HUDEP-2 (cell line): Measurements from ENCODE around the gene PPP3R1.

Experiments
- DNase-seq, 76 experiments: peaks; one replicate each; lab custom pipeline; 2025; ENCODE audit not compliant: unreplicated experiment in 76 of 76; lab: John Stamatoyannopoulos, UW

PPP3R1 gene

DNA sequence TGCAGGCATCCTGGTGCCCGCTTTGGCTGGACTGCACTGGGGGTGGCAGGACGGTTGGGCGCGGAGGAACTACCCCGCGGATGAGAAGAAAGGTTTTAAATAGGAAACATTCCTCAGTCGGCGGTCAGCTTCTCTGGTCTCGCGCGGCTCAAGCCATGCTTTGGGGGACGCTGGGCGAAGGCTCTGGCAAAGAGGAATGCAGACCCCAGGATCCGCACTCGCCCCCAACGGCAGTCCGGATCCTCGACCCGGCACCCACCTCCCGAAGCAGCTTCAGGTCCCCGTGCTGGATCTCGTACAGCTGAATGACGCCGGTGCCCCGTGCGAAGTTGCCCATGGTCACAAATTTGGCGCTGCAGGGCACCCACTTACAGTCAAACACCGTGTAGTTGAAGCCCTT is 95.3 kb downstream of the PPP3R1 start:
- peak in 3 of 76 experiments; percentile 38 to 47 (median 42) for DNase-seq

DNA sequence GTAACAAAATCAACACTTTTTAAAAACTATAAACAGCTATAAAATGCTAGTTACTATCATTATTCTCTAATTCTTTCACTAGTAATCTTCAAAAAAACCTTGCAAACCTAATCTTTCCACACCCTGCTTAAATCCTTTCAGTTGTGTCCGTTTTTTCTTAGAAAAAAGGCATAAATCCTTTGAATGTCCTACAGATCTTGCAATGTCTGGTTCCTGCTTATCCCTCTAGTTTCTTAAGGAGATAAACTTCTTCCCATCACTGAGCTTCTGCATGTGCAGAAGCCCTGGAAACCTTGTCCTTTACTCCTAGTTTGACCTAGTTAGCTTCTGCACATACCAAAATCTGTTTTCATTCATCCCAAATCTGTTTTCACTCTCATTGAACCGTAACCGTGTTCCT is 95.9 kb downstream of the PPP3R1 start:
- DNase-seq, result no peak

DNA sequence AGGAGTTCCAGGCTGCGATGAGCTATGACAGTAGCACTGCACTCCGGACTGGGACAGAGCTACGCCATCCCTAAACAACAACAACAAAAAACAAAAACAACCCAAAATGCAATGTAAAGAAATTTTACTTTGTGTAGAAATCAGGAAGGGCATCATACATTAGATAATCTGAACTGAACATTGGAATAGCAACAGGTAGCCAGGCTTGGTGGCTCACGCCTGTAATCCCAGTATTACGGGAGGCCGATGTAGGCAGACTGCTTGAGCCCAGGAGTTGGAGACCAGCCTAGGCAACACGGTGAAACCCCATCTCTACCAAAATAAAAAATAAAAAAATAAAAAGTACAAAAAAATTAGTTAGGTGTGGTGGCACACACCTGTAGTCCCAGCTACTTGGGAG is 96.7 kb downstream of the PPP3R1 start:
- DNase-seq, result no peak

DNA sequence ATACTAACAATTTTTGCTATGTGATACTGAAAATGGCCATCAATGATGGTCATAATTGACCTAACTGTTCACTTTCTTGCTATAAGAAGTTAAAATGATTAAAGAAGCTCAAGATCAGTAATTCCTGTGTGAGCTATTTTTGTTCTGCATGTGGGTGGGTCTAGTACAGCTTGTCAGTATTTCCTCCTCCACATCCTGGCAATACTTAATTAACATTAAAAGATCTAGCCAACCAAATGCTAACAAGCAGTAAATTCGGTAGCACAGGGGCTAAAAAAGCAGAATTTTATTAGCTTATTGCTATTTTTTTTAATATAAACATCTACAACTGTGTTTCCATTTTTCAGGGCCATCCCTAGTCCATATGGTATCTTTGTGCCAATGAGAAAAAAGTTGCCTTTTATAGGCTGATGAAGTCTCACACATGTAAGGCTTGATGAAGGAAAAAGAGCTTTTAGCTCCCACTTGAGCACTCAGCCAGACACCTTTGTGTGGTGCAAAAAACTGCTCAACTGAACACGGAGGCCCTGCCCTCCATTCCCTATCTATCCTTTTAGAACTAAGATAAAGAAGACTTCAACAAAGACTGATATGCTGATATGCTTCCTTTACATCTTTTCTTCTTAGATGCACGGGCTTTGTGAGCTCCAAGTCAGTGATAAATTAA is 99.5 kb downstream of the PPP3R1 start:
- DNase-seq, result peak in 4 of 76 experiments; percentile 3 to 24 (median 18)

DNA sequence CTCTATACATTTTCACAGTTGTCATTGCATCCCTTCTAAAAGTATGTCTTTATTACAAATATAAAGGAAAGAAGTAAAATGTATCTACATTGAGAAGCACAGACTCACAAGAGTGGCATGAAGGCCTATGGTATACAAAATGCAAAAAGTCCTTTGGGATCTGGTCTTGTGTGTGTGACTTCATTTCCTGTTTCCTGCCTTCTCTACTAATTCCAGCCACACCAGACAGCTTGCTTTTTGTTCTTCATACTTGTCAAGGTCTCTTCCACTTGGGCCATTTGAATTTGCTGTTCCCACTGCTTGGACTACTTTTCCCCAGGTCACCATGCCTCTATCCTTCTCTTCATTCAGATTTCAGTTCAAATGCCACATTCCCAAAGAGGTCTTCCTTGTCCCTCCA is 101.3 kb downstream of the PPP3R1 start:
- no peak for DNase-seq

DNA sequence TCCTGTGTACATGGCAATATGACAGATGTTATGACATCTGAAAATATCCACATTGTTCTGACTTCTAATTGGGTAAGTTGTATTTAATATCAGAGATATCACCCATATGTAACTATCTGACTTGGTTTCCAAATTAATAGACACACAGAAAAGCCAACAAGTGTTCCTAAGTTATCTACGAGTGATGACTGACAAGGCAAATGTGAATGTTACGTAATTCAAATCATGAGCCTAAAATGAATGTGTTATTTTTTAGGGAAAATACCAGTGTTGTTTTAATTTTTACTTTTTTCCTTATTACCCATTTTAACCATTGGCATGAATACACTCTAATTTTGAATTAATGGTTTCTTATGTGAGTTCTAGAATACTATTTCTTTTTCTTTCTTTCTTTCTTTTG is 110.5 kb downstream of the PPP3R1 start:
- no peak for DNase-seq

DNA sequence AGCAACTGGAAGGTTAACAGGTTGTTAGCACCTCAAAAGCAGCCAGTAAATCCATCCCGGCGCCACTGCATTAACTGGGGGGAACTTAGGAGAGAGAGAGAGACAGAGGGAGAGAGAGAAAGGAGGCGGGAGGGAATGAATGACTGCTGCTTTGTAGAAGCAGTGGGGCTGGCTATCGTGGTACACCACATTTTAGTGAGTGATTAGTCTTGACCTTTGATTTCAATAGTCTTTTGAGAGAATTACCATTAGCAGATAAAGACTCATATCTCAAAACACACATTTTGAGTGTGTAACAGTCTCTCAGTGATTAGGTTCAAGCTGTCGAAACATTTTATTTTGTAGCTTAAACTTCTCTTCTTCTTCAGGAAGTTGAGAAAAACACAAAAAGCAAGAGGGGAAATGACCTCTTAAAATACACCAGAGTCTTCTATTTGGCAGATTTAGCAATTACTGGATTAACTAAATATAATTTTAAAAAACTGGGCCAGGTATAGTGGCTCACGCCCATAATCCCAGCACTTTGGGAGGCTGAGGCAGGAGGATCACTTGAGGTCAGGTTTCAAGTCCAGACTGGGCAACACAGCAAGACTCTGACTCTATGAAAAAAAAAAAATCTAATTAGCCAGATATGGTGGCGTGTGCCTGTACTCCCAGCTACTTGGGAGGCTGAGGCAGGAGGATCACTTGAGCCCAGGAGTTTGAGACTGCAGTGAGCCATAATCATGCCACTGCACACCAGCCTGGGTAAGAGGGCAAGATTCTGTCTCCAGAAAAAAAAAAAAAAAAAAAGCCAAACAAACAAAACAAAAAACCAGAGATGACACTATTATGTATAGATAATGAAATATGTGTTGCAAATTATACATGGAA is 116.6 kb downstream of the PPP3R1 start:
- peak in 72 of 76 experiments; percentile 11 to 92 (median 62) for DNase-seq

DNA sequence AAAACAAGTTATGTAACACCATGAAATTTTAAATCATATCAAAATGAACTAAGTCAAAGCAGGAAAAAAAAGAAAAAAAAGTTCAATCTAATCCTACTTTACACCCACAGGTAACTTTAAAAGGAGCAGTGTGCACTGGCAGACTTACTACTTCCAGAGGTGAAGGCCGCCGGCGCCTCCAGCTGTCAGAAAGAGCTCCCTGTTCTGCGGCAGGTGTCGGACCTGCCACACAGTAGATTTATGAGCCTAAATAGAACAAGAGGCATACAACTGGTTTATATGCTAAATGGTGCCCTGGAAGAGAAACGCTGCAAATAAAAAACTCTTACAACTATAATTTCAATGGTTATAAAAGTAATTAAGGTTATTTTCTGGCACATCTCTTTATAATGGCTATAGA is 117.8 kb downstream of the PPP3R1 start:
- peak in 12 of 76 experiments; percentile 4 to 19 (median 10) for DNase-seq

DNA sequence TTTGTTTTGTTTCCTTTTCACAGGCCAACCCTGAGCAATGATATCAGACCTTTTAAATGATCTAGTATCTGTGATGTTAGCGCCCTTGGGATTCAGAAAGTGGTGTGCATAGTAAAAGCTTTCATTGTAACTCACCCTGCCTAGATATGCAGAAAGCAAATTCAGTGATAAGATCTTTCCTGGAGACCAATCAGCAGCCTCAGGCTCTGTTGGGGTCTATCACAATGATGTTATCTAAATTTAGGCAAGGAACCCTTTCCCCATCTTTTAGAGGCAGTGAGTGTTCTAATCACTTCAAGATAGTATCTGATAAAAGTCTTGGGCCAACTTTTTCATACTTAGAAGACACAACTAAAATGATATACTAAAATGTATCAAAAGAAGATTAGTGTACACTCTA is 118.2 kb downstream of the PPP3R1 start:
- DNase-seq, result peak in 2 of 76 experiments; percentile 13
